IPS-18a (cell line): Measurements from ENCODE around the gene RAPGEF3.

Source experiments
- H3K27ac ChIP-seq: one replicate; pipeline ENCODE4 v1.5.1; 2013; ENCODE audit warnings: low read length
- H3K27me3 ChIP-seq: one replicate; pipeline ENCODE4 v1.6.1; 2013; ENCODE audit warnings: mild to moderate bottlenecking, low read length; ENCODE audit not compliant: control insufficient read depth, insufficient read depth
- H3K36me3 ChIP-seq: one replicate; pipeline ENCODE4 v1.6.1; 2013; ENCODE audit warnings: low read depth, low read length; ENCODE audit not compliant: control insufficient read depth
- H3K4me1 ChIP-seq: one replicate; pipeline ENCODE4 v1.6.1; 2013; ENCODE audit warnings: low read depth, low read length; ENCODE audit not compliant: control insufficient read depth
- H3K4me3 ChIP-seq: one replicate; pipeline ENCODE4 v1.5.1; 2013; ENCODE audit warnings: low read length
- H3K9ac ChIP-seq: one replicate; pipeline ENCODE4 v1.6.1; 2013; ENCODE audit warnings: mild to moderate bottlenecking, low read length, moderate library complexity
- H3K9me3 ChIP-seq: one replicate; pipeline ENCODE4 v1.6.1; 2013; ENCODE audit warnings: low read depth, low read length; ENCODE audit not compliant: control insufficient read depth

Gene RAPGEF3

GRCh38 chr12:47799357-47799955 lies 40.8 kb upstream of the RAPGEF3 start:
- H3K9me3 ChIP-seq: no peaks in the 10 kb centered on the region
- no peak overlapping the region for H3K27ac ChIP-seq
- peaks cover 3% of the 10 kb centered on the region for H3K4me1 ChIP-seq
- H3K27me3 ChIP-seq: no peaks in the 10 kb centered on the region
- H3K36me3 ChIP-seq: peaks cover 11% of the 10 kb centered on the region
- no peak overlapping the region for H3K4me3 ChIP-seq
- no peak overlapping the region for H3K9ac ChIP-seq

GRCh38 chr12:47798382-47798948 lies 39.8 kb upstream of the RAPGEF3 start:
- Histone ChIP-seq H3K9me3 (no peaks in the 10 kb centered on the region), H3K4me1 (peaks cover 3% of the 10 kb centered on the region), H3K27ac (no peak overlapping the region), H3K27me3 (no peaks in the 10 kb centered on the region), H3K9ac (no peak overlapping the region), H3K4me3 (no peak overlapping the region), H3K36me3 (peaks cover 16% of the 10 kb centered on the region)

GRCh38 chr12:47797441-47797840 lies 38.8 kb upstream of the RAPGEF3 start:
- Histone ChIP-seq H3K4me3 (no peak overlapping the region), H3K9ac (no peak overlapping the region), H3K27me3 (no peaks in the 10 kb centered on the region), H3K4me1 (peaks cover 2% of the 10 kb centered on the region), H3K9me3 (no peaks in the 10 kb centered on the region), H3K27ac (no peak overlapping the region), H3K36me3 (peaks cover 23% of the 10 kb centered on the region)

GRCh38 chr12:47795814-47796411 lies 37.2 kb upstream of the RAPGEF3 start:
- no peak overlapping the region for H3K27ac ChIP-seq
- H3K27me3 ChIP-seq: no peaks in the 10 kb centered on the region
- H3K9ac ChIP-seq: no peak overlapping the region
- no peak overlapping the region for H3K4me3 ChIP-seq
- H3K9me3 ChIP-seq: no peaks in the 10 kb centered on the region
- peaks cover 30% of the 10 kb centered on the region for H3K36me3 ChIP-seq
- no peaks in the 10 kb centered on the region for H3K4me1 ChIP-seq

- no peaks in the 10 kb centered on the region for H3K4me1 ChIP-seq
- no peaks in the 10 kb centered on the region for H3K27me3 ChIP-seq
- H3K9me3 ChIP-seq: no peaks in the 10 kb centered on the region
- no peak overlapping the region for H3K4me3 ChIP-seq
- H3K27ac ChIP-seq: no peak overlapping the region
- H3K36me3 ChIP-seq: peaks cover 33% of the 10 kb centered on the region
- no peak overlapping the region for H3K9ac ChIP-seq
Observed at GRCh38 chr12:47795121-47795813, 36.6 kb upstream of the RAPGEF3 start.

GRCh38 chr12:47794679-47795078 lies 36.0 kb upstream of the RAPGEF3 start:
- no peak overlapping the region for H3K4me3 ChIP-seq
- peaks cover 38% of the 10 kb centered on the region for H3K36me3 ChIP-seq

GRCh38 chr12:47793015-47793681 lies 34.5 kb upstream of the RAPGEF3 start:
- no peak overlapping the region for H3K27ac ChIP-seq
- no peaks in the 10 kb centered on the region for H3K27me3 ChIP-seq
- H3K4me3 ChIP-seq: no peak overlapping the region
- H3K4me1 ChIP-seq: no peaks in the 10 kb centered on the region
- H3K36me3 ChIP-seq: peaks cover 51% of the 10 kb centered on the region
- no peak overlapping the region for H3K9ac ChIP-seq
- no peaks in the 10 kb centered on the region for H3K9me3 ChIP-seq

More at GRCh38 chr12:47794679-47795078, 36.0 kb upstream of the RAPGEF3 start:
- Histone ChIP-seq H3K9ac (no peak overlapping the region), H3K4me1 (no peaks in the 10 kb centered on the region), H3K27me3 (no peaks in the 10 kb centered on the region), H3K9me3 (no peaks in the 10 kb centered on the region), H3K27ac (no peak overlapping the region)

GRCh38 chr12:47791874-47792273 lies 33.2 kb upstream of the RAPGEF3 start:
- Histone ChIP-seq H3K27ac (no peak overlapping the region), H3K27me3 (no peaks in the 10 kb centered on the region), H3K36me3 (peaks cover 63% of the 10 kb centered on the region)

GRCh38 chr12:47791351-47791746 lies 32.7 kb upstream of the RAPGEF3 start:
- no peaks in the 10 kb centered on the region for H3K4me1 ChIP-seq
- no peaks in the 10 kb centered on the region for H3K27me3 ChIP-seq
- no peak overlapping the region for H3K9ac ChIP-seq
- H3K36me3 ChIP-seq: peaks cover 64% of the 10 kb centered on the region
- no peak overlapping the region for H3K27ac ChIP-seq
- H3K9me3 ChIP-seq: no peaks in the 10 kb centered on the region
- no peak overlapping the region for H3K4me3 ChIP-seq

More at GRCh38 chr12:47791874-47792273, 33.2 kb upstream of the RAPGEF3 start:
- no peak overlapping the region for H3K4me3 ChIP-seq
- H3K9me3 ChIP-seq: no peaks in the 10 kb centered on the region
- no peaks in the 10 kb centered on the region for H3K4me1 ChIP-seq
- no peak overlapping the region for H3K9ac ChIP-seq

- H3K9me3 ChIP-seq: no peaks in the 10 kb centered on the region
- no peak overlapping the region for H3K27ac ChIP-seq
- H3K4me3 ChIP-seq: no peak overlapping the region
- no peaks in the 10 kb centered on the region for H3K27me3 ChIP-seq
- peaks cover 69% of the 10 kb centered on the region for H3K36me3 ChIP-seq
- no peak overlapping the region for H3K9ac ChIP-seq
- no peaks in the 10 kb centered on the region for H3K4me1 ChIP-seq
Observed at GRCh38 chr12:47790676-47791350, 32.1 kb upstream of the RAPGEF3 start.
